ENCODE results near the gene UBE2D3.

UBE2D3 gene

DNA sequence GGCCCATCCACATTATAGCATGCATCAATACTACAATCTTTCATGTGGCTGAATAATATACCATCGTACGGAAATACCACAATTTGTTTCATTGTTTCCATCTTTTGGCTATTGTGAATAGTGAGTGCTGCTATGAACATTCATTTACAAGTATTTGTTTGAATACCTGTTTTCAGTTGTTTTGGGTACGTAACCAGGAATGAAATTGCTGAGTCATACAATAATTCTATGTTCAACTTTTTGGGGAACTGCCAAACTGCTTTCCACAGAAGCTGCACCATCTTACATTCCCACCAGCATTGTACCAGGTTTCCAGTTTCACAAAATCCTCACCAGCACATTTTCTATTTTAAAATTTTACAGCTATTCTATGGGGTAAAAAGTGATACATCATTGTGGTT is 38.0 kb downstream of the UBE2D3 start:
- Histone ChIP-seq H3K27ac (no peak overlapping the region), H3K4me1 (no peaks in the 10 kb centered on the region), H3K9me3 (no peaks in the 10 kb centered on the region), H3K4me3 (no peak overlapping the region), H3K36me3 (peaks cover 0 to 20% (median 12%) of the 10 kb centered on the region in 3 donors), H3K27me3 (no peaks in the 10 kb centered on the region)
- intact Hi-C loops (cut with DNase I; ENCODE audit: low total_unique reads): no loop called here
- TF ChIP-seq, protein P1, sequence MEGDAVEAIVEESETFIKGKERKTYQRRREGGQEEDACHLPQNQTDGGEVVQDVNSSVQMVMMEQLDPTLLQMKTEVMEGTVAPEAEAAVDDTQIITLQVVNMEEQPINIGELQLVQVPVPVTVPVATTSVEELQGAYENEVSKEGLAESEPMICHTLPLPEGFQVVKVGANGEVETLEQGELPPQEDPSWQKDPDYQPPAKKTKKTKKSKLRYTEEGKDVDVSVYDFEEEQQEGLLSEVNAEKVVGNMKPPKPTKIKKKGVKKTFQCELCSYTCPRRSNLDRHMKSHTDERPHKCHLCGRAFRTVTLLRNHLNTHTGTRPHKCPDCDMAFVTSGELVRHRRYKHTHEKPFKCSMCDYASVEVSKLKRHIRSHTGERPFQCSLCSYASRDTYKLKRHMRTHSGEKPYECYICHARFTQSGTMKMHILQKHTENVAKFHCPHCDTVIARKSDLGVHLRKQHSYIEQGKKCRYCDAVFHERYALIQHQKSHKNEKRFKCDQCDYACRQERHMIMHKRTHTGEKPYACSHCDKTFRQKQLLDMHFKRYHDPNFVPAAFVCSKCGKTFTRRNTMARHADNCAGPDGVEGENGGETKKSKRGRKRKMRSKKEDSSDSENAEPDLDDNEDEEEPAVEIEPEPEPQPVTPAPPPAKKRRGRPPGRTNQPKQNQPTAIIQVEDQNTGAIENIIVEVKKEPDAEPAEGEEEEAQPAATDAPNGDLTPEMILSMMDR (IDR thresholded peaks at IDR 0.05): no peak
- DNase-seq: no peak

DNA sequence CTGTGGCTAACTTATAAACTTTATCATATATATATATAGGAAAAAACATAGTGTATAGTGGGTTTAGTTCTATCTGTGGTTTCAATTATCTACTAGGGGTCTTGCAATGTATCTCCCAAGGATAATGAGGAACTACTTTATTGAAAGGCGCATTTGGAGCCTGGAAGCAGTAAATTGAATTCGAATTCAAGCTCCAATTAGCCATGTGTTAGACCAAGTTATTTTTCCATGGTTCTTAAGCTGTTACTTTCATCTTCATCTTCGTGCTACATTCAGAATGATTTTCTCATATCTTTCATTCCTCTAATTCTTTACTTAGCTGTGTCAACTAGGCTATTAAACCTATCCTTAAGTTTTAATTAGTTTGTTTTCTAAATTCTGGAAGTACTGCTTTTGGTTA is 39.4 kb downstream of the UBE2D3 start:
- Histone ChIP-seq H3K36me3 (peaks cover 0 to 12% (median 12%) of the 10 kb centered on the region in 3 donors), H3K27me3 (no peaks in the 10 kb centered on the region), H3K4me1 (no peaks in the 10 kb centered on the region), H3K9me3 (no peaks in the 10 kb centered on the region), H3K4me3 (no peak overlapping the region), H3K27ac (no peak overlapping the region)
- intact Hi-C loops (cut with DNase I; ENCODE audit: low total_unique reads): no loop called here
- no peak for DNase-seq
- TF ChIP-seq, protein P1 (IDR thresholded peaks at IDR 0.05): no peak

DNA sequence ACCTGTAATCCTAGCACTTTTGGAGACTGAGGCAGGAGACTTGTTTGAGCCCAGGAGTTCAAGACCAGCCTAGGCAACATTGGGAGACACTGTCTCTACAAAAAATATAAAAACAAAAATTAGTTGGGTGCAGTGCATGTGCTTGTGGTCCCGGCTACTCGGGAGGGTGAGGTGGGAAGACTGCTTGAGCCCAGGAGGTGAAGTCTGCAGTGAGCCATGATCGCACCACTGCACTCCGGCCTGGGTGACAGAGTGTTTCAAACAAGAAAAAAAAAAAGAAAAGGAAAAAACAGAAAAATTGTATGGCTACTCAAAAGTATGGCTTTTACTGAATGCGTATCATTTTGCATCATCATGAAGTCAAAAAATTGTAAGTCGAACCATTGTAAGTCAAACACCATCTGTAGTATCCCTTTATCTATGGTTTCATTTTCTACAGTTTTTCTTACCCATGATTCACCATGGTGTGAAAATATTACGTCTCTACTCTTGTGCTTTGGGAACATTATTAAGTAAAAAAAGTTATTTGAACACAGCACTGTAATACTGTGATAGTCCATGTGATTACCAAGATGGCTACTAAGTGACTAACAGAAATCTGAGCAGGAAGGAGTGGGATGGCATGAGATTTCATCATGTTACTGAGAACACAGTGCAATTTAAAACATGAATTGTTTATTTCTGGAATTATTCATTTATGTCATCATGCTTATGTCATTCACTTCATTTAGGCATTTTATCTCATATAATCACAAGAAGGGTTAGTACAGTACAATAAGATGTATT is 40.1 kb downstream of the UBE2D3 start:
- TF ChIP-seq, protein P1 (IDR thresholded peaks at IDR 0.05): no peak
- H3K27ac ChIP-seq: no peak overlapping the region
- intact Hi-C loops (cut with DNase I; ENCODE audit: low total_unique reads): no loop called here
- no peaks in the 10 kb centered on the region for H3K9me3 ChIP-seq
- H3K4me1 ChIP-seq: no peaks in the 10 kb centered on the region
- H3K27me3 ChIP-seq: no peaks in the 10 kb centered on the region
- no peak for DNase-seq
- H3K36me3 ChIP-seq: peaks cover 0 to 12% (median 7%) of the 10 kb centered on the region in 3 donors
- H3K4me3 ChIP-seq: no peak overlapping the region

DNA sequence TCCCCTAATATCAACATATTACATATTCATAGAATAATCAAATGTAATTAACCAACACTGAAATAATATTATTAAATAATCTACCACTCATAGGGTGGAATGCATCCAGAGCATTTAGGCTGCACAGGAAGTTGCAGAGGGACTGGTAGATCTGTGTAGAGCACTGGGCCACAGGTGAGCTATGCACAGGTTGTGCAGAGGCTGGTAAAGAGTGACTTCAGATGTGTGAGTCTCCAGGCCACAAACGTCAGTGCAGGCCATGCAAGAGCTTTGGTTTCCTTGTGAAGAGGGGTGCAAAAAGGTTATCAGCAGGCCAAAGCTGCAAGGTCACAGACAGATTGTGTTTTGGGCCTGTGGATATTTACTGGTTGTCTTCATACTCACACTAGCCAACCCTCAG is 41.1 kb downstream of the UBE2D3 start:
- Histone ChIP-seq H3K27ac (no peak overlapping the region), H3K4me1 (no peaks in the 10 kb centered on the region), H3K4me3 (no peak overlapping the region), H3K36me3 (peaks cover 0 to 6% (median 4%) of the 10 kb centered on the region in 3 donors), H3K27me3 (no peaks in the 10 kb centered on the region), H3K9me3 (no peaks in the 10 kb centered on the region)
- TF ChIP-seq, protein P1 (IDR thresholded peaks at IDR 0.05): no peak
- no peak for DNase-seq
- intact Hi-C loops (cut with DNase I; ENCODE audit: low total_unique reads): no loop called here

DNA sequence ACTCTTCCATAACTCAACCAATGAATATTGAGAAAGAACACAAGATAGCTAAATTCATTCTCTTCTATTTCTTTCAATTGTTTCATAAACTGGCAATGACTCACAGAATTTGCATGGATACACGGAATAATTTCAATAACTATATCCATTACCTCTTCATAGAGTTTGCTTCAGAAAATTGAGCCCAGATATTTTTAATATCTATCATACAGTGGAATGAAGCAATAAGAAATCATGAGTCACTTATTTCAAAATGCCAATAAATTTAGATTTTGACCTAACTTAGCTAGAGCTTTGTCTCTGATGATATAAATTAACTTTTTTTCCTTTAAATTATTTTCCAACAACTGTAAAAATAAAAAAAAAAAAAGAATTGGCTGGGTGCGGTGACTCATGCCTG is 44.3 kb downstream of the UBE2D3 start:
- no peaks in the 10 kb centered on the region for H3K9me3 ChIP-seq
- no peaks in the 10 kb centered on the region for H3K4me1 ChIP-seq
- H3K36me3 ChIP-seq: peaks cover 0 to 3% (median 0%) of the 10 kb centered on the region in 3 donors
- TF ChIP-seq, protein P1 (IDR thresholded peaks at IDR 0.05): no peak
- no peaks in the 10 kb centered on the region for H3K27me3 ChIP-seq
- H3K27ac ChIP-seq: no peak overlapping the region
- H3K4me3 ChIP-seq: no peak overlapping the region
- intact Hi-C loops (cut with DNase I; ENCODE audit: low total_unique reads): no loop called here
- no peak for DNase-seq

All from tibial artery (tissue), 4 donors.